ENCODE data around the gene ADCK2.
"Not testable (repeated sequence)": the region's sequence is repeated elsewhere in the genome, so short reads cannot be mapped to it uniquely, and the experiment has no call there.

The ADCK2 gene

GRCh38 chr7:140672382-140673062 is at the start of gene ADCK2:
Gene ADCK2 (plus strand): TSS chr7:140672945. CDS start chr7:140673331, 386 bp downstream.
- DNase-seq (ENCODE audit: low spot score): peak; percentile 90

GRCh38 chr7:140623980-140624379 is 48.8 kb upstream of the ADCK2 start:
- DNase-seq (ENCODE audit: low spot score): no peak

GRCh38 chr7:140624392-140625191 is 48.2 kb upstream of the ADCK2 start:
- DNase-seq (ENCODE audit: low spot score): no peak

- not testable (repeated sequence) for DNase-seq (ENCODE audit: low spot score)
These were observed 47.6 kb upstream of the ADCK2 start for GRCh38 chr7:140625192-140625558.

GRCh38 chr7:140625908-140626868 is 46.6 kb upstream of the ADCK2 start:
- no peak for DNase-seq (ENCODE audit: low spot score)

GRCh38 chr7:140631021-140631420 is 41.7 kb upstream of the ADCK2 start:
- DNase-seq (ENCODE audit: low spot score): no peak

- DNase-seq (ENCODE audit: low spot score): no peak
These were observed 41.1 kb upstream of the ADCK2 start for GRCh38 chr7:140631602-140632001.

- no peak for DNase-seq (ENCODE audit: low spot score)
These were observed 37.4 kb upstream of the ADCK2 start for GRCh38 chr7:140635345-140635744.

GRCh38 chr7:140635816-140636215 is 36.9 kb upstream of the ADCK2 start:
- DNase-seq (ENCODE audit: low spot score): no peak

- DNase-seq (ENCODE audit: low spot score): no peak
These were observed 35.3 kb upstream of the ADCK2 start for GRCh38 chr7:140637400-140637799.

- DNase-seq (ENCODE audit: low spot score): no peak
These were observed 34.5 kb upstream of the ADCK2 start for GRCh38 chr7:140638173-140638791.

GRCh38 chr7:140639366-140640053 is 33.2 kb upstream of the ADCK2 start:
- no peak for DNase-seq (ENCODE audit: low spot score)

- DNase-seq (ENCODE audit: low spot score): no peak
These were observed 32.6 kb upstream of the ADCK2 start for GRCh38 chr7:140640060-140640637.

- DNase-seq (ENCODE audit: low spot score): no peak
These were observed 31.8 kb upstream of the ADCK2 start, which contains the start of gene DENND2A for GRCh38 chr7:140640727-140641523. Gene DENND2A (minus strand): TSS chr7:140640813. CDS start chr7:140602397, 38,416 bp downstream.

- DNase-seq (ENCODE audit: low spot score): no peak
These were observed 31.1 kb upstream of the ADCK2 start for GRCh38 chr7:140641524-140642195.

- no peak for DNase-seq (ENCODE audit: low spot score)
These were observed 29.3 kb upstream of the ADCK2 start for GRCh38 chr7:140643416-140643815.

- not testable (repeated sequence) for DNase-seq (ENCODE audit: low spot score)
These were observed 28.0 kb upstream of the ADCK2 start for GRCh38 chr7:140644761-140645160.

- DNase-seq (ENCODE audit: low spot score): no peak
These were observed 27.4 kb upstream of the ADCK2 start for GRCh38 chr7:140645166-140645900.
